Measurements from ENCODE around the gene TOGARAM1. TPM values are rescaled to one million over a fixed set of nuclear protein-coding genes. Genes with fewer than 3 reads are reported as not detected.

TOGARAM1 gene
- total and polyA plus RNA-seq, 9 of the 15 experiments (the other 6 are each of a cell fraction or from before 2014, with no cell fraction given), result 1.3 to 6.4 (median 3.7) TPM

- CTCF ChIA-PET (ENCODE audit: low intra/inter-chr PET ratio), result no interaction called here
- Histone ChIP-seq H3K27me3 (ENCODE audit: control insufficient read depth in 2 of 2, insufficient read depth in 2 of 2, low read length in 2 of 2) (no peaks in the 10 kb centered on the region), H3K79me2 (ENCODE audit: control insufficient read depth, insufficient read depth, low read length) (no peaks in the 10 kb centered on the region), H3K9me3 (replicated peaks; ENCODE audit: control insufficient read depth, insufficient read depth, low read depth, low read length) (no peaks in the 10 kb centered on the region), H3K27ac (ENCODE audit: extremely low read depth, low read depth, low read length) (no peak overlapping the region), H3K4me2 (ENCODE audit: insufficient read depth, low read length) (no peak overlapping the region), H3K4me3 (no peak overlapping the region), H4K20me1 (replicated peaks; ENCODE audit: control insufficient read depth, insufficient read depth, low read length) (no peaks in the 10 kb centered on the region), H3K9ac (ENCODE audit: insufficient read depth in 1 of 2, low read depth in 2 of 2, low read length in 2 of 2) (no peak overlapping the region), H3K9me1 (ENCODE audit: control insufficient read depth, insufficient read depth, low read length) (no peaks in the 10 kb centered on the region), H3K36me3 (ENCODE audit: control insufficient read depth, insufficient read depth, low read length) (peaks cover 83% of the 10 kb centered on the region; the same call in 2 of the 3 replicates), H2AFZ (ENCODE audit: low read depth, low read length) (no peak overlapping the region), H3K4me1 (replicated peaks in 1 of 2; ENCODE audit: control insufficient read depth in 2 of 2, insufficient read depth in 2 of 2, low read length in 2 of 2) (peaks cover 0 to 13% of the 10 kb centered on the region in 2 experiments; a peak in 2 of 5 replicates)
- POLR2A ChIA-PET, result no interaction called here
- TF ChIP-seq PHB (CRISPR knock-in tag; IDR thresholded peaks at IDR 0.05), result no peak
- in situ Hi-C loops (cut with MboI) (no loop called here), intact Hi-C loops (cut with micrococcal nuclease) (no loop called here)
- DNase-seq (ENCODE audit: extremely low read depth in 1 of 4, low spot score in 3 of 4) (no peak), ATAC-seq (no peak), FAIRE-seq (no peak)
- no TSS peak for BruUV-seq (replicated peaks)
- WGBS (ENCODE audit: insufficient coverage, low coverage, missing lambda C conversion rate), result 87% methylated on average over 5 of the region's 6 CpGs
Measured at GRCh38 chr14:45118594-45118993, 156.6 kb downstream of the TOGARAM1 start.

- Histone ChIP-seq H3K9ac (ENCODE audit: insufficient read depth in 1 of 2, low read depth in 2 of 2, low read length in 2 of 2) (no peak overlapping the region), H2AFZ (ENCODE audit: low read depth, low read length) (no peak overlapping the region), H3K4me1 (replicated peaks in 1 of 2; ENCODE audit: control insufficient read depth in 2 of 2, insufficient read depth in 2 of 2, low read length in 2 of 2) (peaks cover 0 to 10% of the 10 kb centered on the region in 2 experiments; a peak in 2 of 5 replicates), H3K9me3 (replicated peaks; ENCODE audit: control insufficient read depth, insufficient read depth, low read depth, low read length) (no peaks in the 10 kb centered on the region), H3K79me2 (ENCODE audit: control insufficient read depth, insufficient read depth, low read length) (no peaks in the 10 kb centered on the region), H3K4me3 (no peak overlapping the region), H4K20me1 (replicated peaks; ENCODE audit: control insufficient read depth, insufficient read depth, low read length) (no peaks in the 10 kb centered on the region), H3K27me3 (ENCODE audit: control insufficient read depth in 2 of 2, insufficient read depth in 2 of 2, low read length in 2 of 2) (no peaks in the 10 kb centered on the region), H3K4me2 (ENCODE audit: insufficient read depth, low read length) (no peak overlapping the region), H3K9me1 (ENCODE audit: control insufficient read depth, insufficient read depth, low read length) (no peaks in the 10 kb centered on the region), H3K36me3 (ENCODE audit: control insufficient read depth, insufficient read depth, low read length) (peaks cover 77% of the 10 kb centered on the region; the same call in 2 of the 3 replicates), H3K27ac (ENCODE audit: extremely low read depth, low read depth, low read length) (peak overlapping the region; percentile 10; the same call in 1 of the 3 replicates)
- FAIRE-seq (no peak), DNase-seq (ENCODE audit: extremely low read depth in 1 of 4, low spot score in 3 of 4) (peak in 1 of 4 experiments; percentile 27), ATAC-seq (peak; percentile 92)
- in situ Hi-C loops (cut with MboI), result no loop called here
- POLR2A ChIA-PET, result no interaction called here
- WGBS (ENCODE audit: insufficient coverage, low coverage, missing lambda C conversion rate), result 0% methylated on average over 1 of the region's 1 CpG
- CTCF ChIA-PET (ENCODE audit: low intra/inter-chr PET ratio), result no interaction called here
- no TSS peak for BruUV-seq (replicated peaks)
- intact Hi-C loops (cut with micrococcal nuclease), result no loop called here
- peak; percentile 31; the same call in 1 of the 2 replicates for TF ChIP-seq ARID1B (IDR thresholded peaks at IDR 0.05)
- peak; percentile 39; the same call in 1 of the 2 replicates for TF ChIP-seq SPI1 (IDR thresholded peaks at IDR 0.05; ENCODE audit: borderline replicate concordance, low read depth, low read length)
- TF ChIP-seq MGA (IDR thresholded peaks at IDR 0.05), result no peak
- peak; percentile 33; the same call in 1 of the 2 replicates for TF ChIP-seq SOX6 (IDR thresholded peaks at IDR 0.05)
Measured at GRCh38 chr14:45120096-45120495, 158.1 kb downstream of the TOGARAM1 start.
